ENCODE results near the gene C3orf18.

Gene C3orf18

GRCh38 chr3:50599115-50599715 lies 31.7 kb upstream of the C3orf18 start:
- no peak overlapping the region for H3K27ac ChIP-seq (ENCODE audit: low read length, poor library complexity, severe bottlenecking)
- no peak overlapping the region for H3K4me2 ChIP-seq (ENCODE audit: low read length, poor library complexity, severe bottlenecking)
- peak overlapping the region in 1 of 2 experiments; percentile 37 for H3K4ac ChIP-seq (ENCODE audit: low read depth in 1 of 2, low read length in 2 of 2)
- H2AFZ ChIP-seq (ENCODE audit: low read depth, low read length), result no peak overlapping the region
- peaks cover 2% of the 10 kb centered on the region for H3K79me1 ChIP-seq (replicated peaks; ENCODE audit: low read length, poor library complexity, severe bottlenecking)
- no peak overlapping the region for H3K9ac ChIP-seq (ENCODE audit: low read length)
- no peak overlapping the region for H3K4me3 ChIP-seq (ENCODE audit: insufficient read depth in 1 of 2, low read depth in 1 of 2, low read length in 2 of 2)
- H3K9me3 ChIP-seq (ENCODE audit: control insufficient read depth, low read length), result no peaks in the 10 kb centered on the region
- peaks cover 0 to 2% of the 10 kb centered on the region in 2 experiments for H3K36me3 ChIP-seq (ENCODE audit: control insufficient read depth in 1 of 2, insufficient read depth in 2 of 2, low read depth in 1 of 2, low read length in 2 of 2)
- H2BK12ac ChIP-seq (ENCODE audit: low read length in 2 of 2), result peak overlapping the region; percentile 72 to 88
- H3K23ac ChIP-seq (ENCODE audit: low read length in 2 of 2), result no peak overlapping the region
- no peak overlapping the region for H2BK120ac ChIP-seq (ENCODE audit: low read depth, low read length)
- 86% methylated on average over 4 of the region's 6 CpGs for WGBS
- peak overlapping the region; percentile 45 for H4K91ac ChIP-seq (ENCODE audit: low read length)
- H2AK5ac ChIP-seq (ENCODE audit: low read length, severe bottlenecking), result peak overlapping the region; percentile 90
- no peak overlapping the region for H3K14ac ChIP-seq (ENCODE audit: low read length in 2 of 2)
- no peak overlapping the region for H2BK5ac ChIP-seq (ENCODE audit: low read depth, low read length, poor library complexity, severe bottlenecking)
- H3K4me1 ChIP-seq (ENCODE audit: control insufficient read depth, insufficient read depth, low read depth, low read length), result peaks cover 34% of the 10 kb centered on the region
- H3K27me3 ChIP-seq (ENCODE audit: control insufficient read depth in 1 of 2, insufficient read depth in 1 of 2, low read length in 2 of 2), result no peaks in the 10 kb centered on the region
- no peak for DNase-seq
- peak overlapping the region; percentile 84 for H2BK15ac ChIP-seq (ENCODE audit: low read depth, poor library complexity, severe bottlenecking)
- H3K18ac ChIP-seq (ENCODE audit: low read depth in 1 of 2, low read length in 2 of 2), result no peak overlapping the region
- H4K8ac ChIP-seq (ENCODE audit: low read length), result no peak overlapping the region

DNA sequence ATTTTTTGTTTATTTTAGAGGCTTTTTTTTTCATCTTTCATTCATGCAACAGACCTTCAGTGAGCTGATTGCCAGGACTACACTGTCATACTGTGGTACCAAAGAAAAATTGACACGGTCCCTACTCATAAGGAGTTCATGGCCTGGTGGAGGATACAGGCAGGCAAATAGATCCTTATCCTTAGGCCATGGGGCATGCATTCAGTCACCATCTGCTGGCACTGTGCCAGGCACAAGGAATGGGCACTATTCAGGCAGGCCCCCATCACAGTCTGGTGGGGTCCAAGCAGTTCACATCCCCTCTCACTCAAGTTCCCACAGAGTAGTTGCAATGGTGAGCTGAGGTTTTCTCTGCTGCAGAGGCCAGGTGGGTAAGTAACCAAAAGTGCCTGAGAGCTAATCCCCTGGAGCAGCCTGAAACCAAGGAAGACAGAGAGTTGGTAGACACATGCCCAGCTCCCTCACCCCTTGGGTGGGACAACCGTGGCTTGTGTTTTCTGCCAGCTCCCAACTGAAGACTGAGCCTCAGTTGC lies 26.8 kb upstream of the C3orf18 start:
- Histone ChIP-seq H2AFZ (ENCODE audit: low read depth, low read length) (no peak overlapping the region), H2AK5ac (ENCODE audit: low read length, severe bottlenecking) (no peak overlapping the region), H3K4me2 (ENCODE audit: low read length, poor library complexity, severe bottlenecking) (no peak overlapping the region), H3K36me3 (ENCODE audit: control insufficient read depth in 1 of 2, insufficient read depth in 2 of 2, low read depth in 1 of 2, low read length in 2 of 2) (no peaks in the 10 kb centered on the region), H3K9ac (ENCODE audit: low read length) (no peak overlapping the region), H3K4me3 (ENCODE audit: insufficient read depth in 1 of 2, low read depth in 1 of 2, low read length in 2 of 2) (no peak overlapping the region), H2BK15ac (ENCODE audit: low read depth, poor library complexity, severe bottlenecking) (no peak overlapping the region), H3K9me3 (ENCODE audit: control insufficient read depth, low read length) (no peaks in the 10 kb centered on the region), H3K4me1 (ENCODE audit: control insufficient read depth, insufficient read depth, low read depth, low read length) (peaks cover 6% of the 10 kb centered on the region), H3K27ac (ENCODE audit: low read length, poor library complexity, severe bottlenecking) (no peak overlapping the region), H3K14ac (ENCODE audit: low read length in 2 of 2) (no peak overlapping the region), H3K18ac (ENCODE audit: low read depth in 1 of 2, low read length in 2 of 2) (no peak overlapping the region), H2BK120ac (ENCODE audit: low read depth, low read length) (no peak overlapping the region), H3K23ac (ENCODE audit: low read length in 2 of 2) (no peak overlapping the region), H2BK12ac (ENCODE audit: low read length in 2 of 2) (peak overlapping the region in 1 of 2 experiments; percentile 4), H3K4ac (ENCODE audit: low read depth in 1 of 2, low read length in 2 of 2) (no peak overlapping the region), H4K91ac (ENCODE audit: low read length) (peak overlapping the region; percentile 11), H4K8ac (ENCODE audit: low read length) (no peak overlapping the region), H2BK5ac (ENCODE audit: low read depth, low read length, poor library complexity, severe bottlenecking) (peak overlapping the region; percentile 21), H3K79me1 (replicated peaks; ENCODE audit: low read length, poor library complexity, severe bottlenecking) (no peaks in the 10 kb centered on the region), H3K27me3 (ENCODE audit: control insufficient read depth in 1 of 2, insufficient read depth in 1 of 2, low read length in 2 of 2) (no peaks in the 10 kb centered on the region)
- no peak for DNase-seq
- 60% methylated on average over 2 of the region's 2 CpGs for WGBS

DNA sequence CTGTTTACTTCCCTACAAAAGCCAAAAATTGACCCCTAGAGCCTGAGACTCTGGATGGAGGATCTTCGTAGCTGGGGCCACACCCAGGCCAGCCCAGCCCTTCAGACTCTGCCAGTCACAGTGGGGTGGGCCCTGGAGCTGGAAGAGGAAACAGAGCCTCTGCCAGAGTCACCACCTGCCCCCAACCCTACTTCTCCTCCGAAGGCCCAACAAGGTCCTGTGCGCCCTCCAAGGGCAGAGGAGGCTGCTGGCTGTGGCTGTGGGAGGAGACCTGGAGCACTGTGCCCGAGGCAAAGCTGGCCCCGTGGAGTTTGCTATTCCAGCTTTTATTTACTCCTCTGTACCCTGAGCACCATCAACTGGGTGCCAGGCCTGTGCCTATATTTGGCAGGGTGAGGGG lies 25.0 kb upstream of the C3orf18 start:
- H3K27ac ChIP-seq (ENCODE audit: low read length, poor library complexity, severe bottlenecking), result no peak overlapping the region
- no peak overlapping the region for H2BK120ac ChIP-seq (ENCODE audit: low read depth, low read length)

GRCh38 chr3:50591196-50591741 lies 23.7 kb upstream of the C3orf18 start:
- H3K4ac ChIP-seq (ENCODE audit: low read depth in 1 of 2, low read length in 2 of 2), result no peak overlapping the region
- H3K4me2 ChIP-seq (ENCODE audit: low read length, poor library complexity, severe bottlenecking), result no peak overlapping the region
- DNase-seq, result no peak
- no peak overlapping the region for H3K14ac ChIP-seq (ENCODE audit: low read length in 2 of 2)
- H3K27me3 ChIP-seq (ENCODE audit: control insufficient read depth in 1 of 2, insufficient read depth in 1 of 2, low read length in 2 of 2), result no peaks in the 10 kb centered on the region
- no peak overlapping the region for H2BK5ac ChIP-seq (ENCODE audit: low read depth, low read length, poor library complexity, severe bottlenecking)
- no peak overlapping the region for H2BK12ac ChIP-seq (ENCODE audit: low read length in 2 of 2)
- no peaks in the 10 kb centered on the region for H3K36me3 ChIP-seq (ENCODE audit: control insufficient read depth in 1 of 2, insufficient read depth in 2 of 2, low read depth in 1 of 2, low read length in 2 of 2)
- H3K23ac ChIP-seq (ENCODE audit: low read length in 2 of 2), result no peak overlapping the region
- no peaks in the 10 kb centered on the region for H3K9me3 ChIP-seq (ENCODE audit: control insufficient read depth, low read length)
- H3K79me1 ChIP-seq (replicated peaks; ENCODE audit: low read length, poor library complexity, severe bottlenecking), result no peaks in the 10 kb centered on the region
- H2BK120ac ChIP-seq (ENCODE audit: low read depth, low read length), result no peak overlapping the region
- peaks cover 5% of the 10 kb centered on the region for H3K4me1 ChIP-seq (ENCODE audit: control insufficient read depth, insufficient read depth, low read depth, low read length)
- peak overlapping the region; percentile 29 for H2BK15ac ChIP-seq (ENCODE audit: low read depth, poor library complexity, severe bottlenecking)
- no peak overlapping the region for H2AFZ ChIP-seq (ENCODE audit: low read depth, low read length)
- no peak overlapping the region for H3K27ac ChIP-seq (ENCODE audit: low read length, poor library complexity, severe bottlenecking)
- H3K18ac ChIP-seq (ENCODE audit: low read depth in 1 of 2, low read length in 2 of 2), result no peak overlapping the region
- H3K9ac ChIP-seq (ENCODE audit: low read length), result peak overlapping the region; percentile 44
- no peak overlapping the region for H4K91ac ChIP-seq (ENCODE audit: low read length)
- H2AK5ac ChIP-seq (ENCODE audit: low read length, severe bottlenecking), result no peak overlapping the region
- H3K4me3 ChIP-seq (ENCODE audit: insufficient read depth in 1 of 2, low read depth in 1 of 2, low read length in 2 of 2), result peak overlapping the region in 1 of 2 experiments; percentile 39
- H4K8ac ChIP-seq (ENCODE audit: low read length), result no peak overlapping the region
- WGBS, result 82% methylated on average over 8 of the region's 9 CpGs

More for the DNA sequence above, 25.0 kb upstream of the C3orf18 start:
- no peak overlapping the region for H4K91ac ChIP-seq (ENCODE audit: low read length)
- H3K27me3 ChIP-seq (ENCODE audit: control insufficient read depth in 1 of 2, insufficient read depth in 1 of 2, low read length in 2 of 2), result no peaks in the 10 kb centered on the region
- H3K9me3 ChIP-seq (ENCODE audit: control insufficient read depth, low read length), result no peaks in the 10 kb centered on the region
- no peak for DNase-seq
- H2AFZ ChIP-seq (ENCODE audit: low read depth, low read length), result no peak overlapping the region
- H3K4me1 ChIP-seq (ENCODE audit: control insufficient read depth, insufficient read depth, low read depth, low read length), result peaks cover 5% of the 10 kb centered on the region
- no peaks in the 10 kb centered on the region for H3K36me3 ChIP-seq (ENCODE audit: control insufficient read depth in 1 of 2, insufficient read depth in 2 of 2, low read depth in 1 of 2, low read length in 2 of 2)
- H2AK5ac ChIP-seq (ENCODE audit: low read length, severe bottlenecking), result no peak overlapping the region
- H2BK5ac ChIP-seq (ENCODE audit: low read depth, low read length, poor library complexity, severe bottlenecking), result no peak overlapping the region
- no peak overlapping the region for H2BK12ac ChIP-seq (ENCODE audit: low read length in 2 of 2)
- H3K14ac ChIP-seq (ENCODE audit: low read length in 2 of 2), result no peak overlapping the region
- H3K23ac ChIP-seq (ENCODE audit: low read length in 2 of 2), result no peak overlapping the region
- no peak overlapping the region for H4K8ac ChIP-seq (ENCODE audit: low read length)
- peak overlapping the region in 1 of 2 experiments; percentile 9 for H3K18ac ChIP-seq (ENCODE audit: low read depth in 1 of 2, low read length in 2 of 2)
- H3K9ac ChIP-seq (ENCODE audit: low read length), result no peak overlapping the region
- no peak overlapping the region for H3K4ac ChIP-seq (ENCODE audit: low read depth in 1 of 2, low read length in 2 of 2)
- no peaks in the 10 kb centered on the region for H3K79me1 ChIP-seq (replicated peaks; ENCODE audit: low read length, poor library complexity, severe bottlenecking)
- H3K4me2 ChIP-seq (ENCODE audit: low read length, poor library complexity, severe bottlenecking), result no peak overlapping the region
- H3K4me3 ChIP-seq (ENCODE audit: insufficient read depth in 1 of 2, low read depth in 1 of 2, low read length in 2 of 2), result no peak overlapping the region
- 71% methylated on average over 2 of the region's 5 CpGs for WGBS
- H2BK15ac ChIP-seq (ENCODE audit: low read depth, poor library complexity, severe bottlenecking), result no peak overlapping the region
